Liver (tissue), 3 donors: ENCODE measurements around the gene KIF3B.

Source experiments
- CTCF ChIP-seq: fragments of 150-350 bp; IDR thresholded peaks from 2 replicates; pipeline ENCODE4 v1.5.1; 2017; ENCODE audit warnings: improper control_type of control experiment, low read depth, low read length; ENCODE audit not compliant: missing input control
- JUND ChIP-seq, 2 donors: IDR thresholded peaks; 2 replicates each; pipeline ENCODE4 v1.6.1; 2016; ENCODE audit warnings: antibody characterized with exemption in 2 of 2
- RAD21 ChIP-seq, 2 donors: IDR thresholded peaks; 2 replicates each; pipeline ENCODE4 v1.6.1; 2016; ENCODE audit warnings: antibody characterized with exemption in 2 of 2, mild to moderate bottlenecking in 2 of 2
- SP1 ChIP-seq: IDR thresholded peaks from 2 replicates; pipeline ENCODE4 v1.6.1; 2018; ENCODE audit warnings: antibody characterized with exemption, mild to moderate bottlenecking
- TAF1 ChIP-seq: conservative IDR thresholded peaks from 2 replicates; pipeline ENCODE4 v1.6.1; 2016; ENCODE audit warnings: antibody characterized with exemption, mild to moderate bottlenecking
- YY1 ChIP-seq: IDR thresholded peaks from 2 replicates; pipeline ENCODE4 v1.6.1; 2016; ENCODE audit warnings: antibody characterized with exemption, mild to moderate bottlenecking
- TF ChIP-seq, protein P1 (sequence below): IDR thresholded peaks from 2 replicates; pipeline ENCODE4 v1.6.1; 2016; ENCODE audit warnings: antibody characterized with exemption
- donor health status: healthy.
- donor health status: healthy.

GRCh38 chr20:32333988-32334885 is 56.8 kb downstream of the KIF3B start:
- TF ChIP-seq CTCF (no peak), SP1 (no peak), YY1 (no peak), TAF1 (no peak), JUND (IDR thresholded peaks at IDR 0.05) (no peak), RAD21 (IDR thresholded peaks at IDR 0.05) (no peak)
- TF ChIP-seq, protein P1, sequence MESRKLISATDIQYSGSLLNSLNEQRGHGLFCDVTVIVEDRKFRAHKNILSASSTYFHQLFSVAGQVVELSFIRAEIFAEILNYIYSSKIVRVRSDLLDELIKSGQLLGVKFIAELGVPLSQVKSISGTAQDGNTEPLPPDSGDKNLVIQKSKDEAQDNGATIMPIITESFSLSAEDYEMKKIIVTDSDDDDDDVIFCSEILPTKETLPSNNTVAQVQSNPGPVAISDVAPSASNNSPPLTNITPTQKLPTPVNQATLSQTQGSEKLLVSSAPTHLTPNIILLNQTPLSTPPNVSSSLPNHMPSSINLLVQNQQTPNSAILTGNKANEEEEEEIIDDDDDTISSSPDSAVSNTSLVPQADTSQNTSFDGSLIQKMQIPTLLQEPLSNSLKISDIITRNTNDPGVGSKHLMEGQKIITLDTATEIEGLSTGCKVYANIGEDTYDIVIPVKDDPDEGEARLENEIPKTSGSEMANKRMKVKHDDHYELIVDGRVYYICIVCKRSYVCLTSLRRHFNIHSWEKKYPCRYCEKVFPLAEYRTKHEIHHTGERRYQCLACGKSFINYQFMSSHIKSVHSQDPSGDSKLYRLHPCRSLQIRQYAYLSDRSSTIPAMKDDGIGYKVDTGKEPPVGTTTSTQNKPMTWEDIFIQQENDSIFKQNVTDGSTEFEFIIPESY = no peak
